Measurements from ENCODE around the gene OBP2A.
"Not testable (repeated sequence)": the region's sequence is repeated elsewhere in the genome, so short reads cannot be mapped to it uniquely, and the experiment has no call there.

The OBP2A gene

GRCh38 chr9:135545646-135546176 is at the start of gene OBP2A:
OBP2A (plus strand) TSS chr9:135546126; CDS start chr9:135546181, 55 bp downstream.
- H3K4me3 ChIP-seq (ENCODE audit: low read depth, low read length): not testable (repeated sequence)

DNA sequence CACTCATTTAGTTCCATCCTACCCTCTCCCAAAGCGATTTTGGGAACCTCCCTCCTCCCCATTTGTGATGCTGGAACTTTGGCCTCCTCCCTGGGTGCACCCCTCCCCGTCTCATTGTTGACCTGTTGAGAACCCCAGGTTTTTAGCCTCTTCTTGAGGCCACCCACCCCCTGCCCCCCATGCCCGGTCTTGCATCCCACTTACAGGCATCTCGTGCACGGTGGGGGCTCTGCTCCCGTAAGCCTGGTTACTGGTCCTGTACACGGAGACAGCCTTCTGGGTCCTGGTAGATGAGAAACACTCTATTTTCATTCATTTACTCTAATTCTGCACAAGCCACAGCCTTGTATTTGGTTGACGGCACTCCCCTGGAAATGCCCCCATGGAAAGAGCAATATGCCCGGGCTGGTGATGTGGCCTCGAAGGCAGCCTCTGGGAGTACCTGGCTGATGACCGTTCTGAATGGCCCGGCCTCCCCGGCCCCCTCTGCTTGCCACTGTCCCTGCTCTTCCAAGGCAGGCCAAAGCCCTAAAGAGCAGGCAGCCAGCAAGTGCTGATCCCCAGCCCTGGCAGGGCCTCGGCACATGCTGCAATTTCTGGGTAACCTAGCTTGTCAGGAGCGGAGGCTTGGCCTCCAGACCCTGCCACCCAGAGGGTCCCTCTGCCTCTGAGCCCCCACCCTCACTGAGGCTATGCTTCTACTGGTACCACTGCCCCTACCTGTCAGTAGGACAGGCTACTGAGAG is 47.4 kb upstream of the OBP2A start:
- no peak for TF ChIP-seq CTCF (IDR thresholded peaks at IDR 0.05; ENCODE audit: borderline replicate concordance, insufficient read depth, low read depth, low read length)
- H3K4me3 ChIP-seq (ENCODE audit: low read depth, low read length): no peak overlapping the region

GRCh38 chr9:135499326-135500070 is 46.4 kb upstream of the OBP2A start:
- no peak for TF ChIP-seq CTCF (IDR thresholded peaks at IDR 0.05; ENCODE audit: borderline replicate concordance, insufficient read depth, low read depth, low read length)
- H3K4me3 ChIP-seq (ENCODE audit: low read depth, low read length): peak overlapping the region; percentile 96

- no peak for TF ChIP-seq CTCF (IDR thresholded peaks at IDR 0.05; ENCODE audit: borderline replicate concordance, insufficient read depth, low read depth, low read length)
- peak overlapping the region; percentile 96 for H3K4me3 ChIP-seq (ENCODE audit: low read depth, low read length)
Measured at GRCh38 chr9:135500071-135500524, 45.8 kb upstream of the OBP2A start.

DNA sequence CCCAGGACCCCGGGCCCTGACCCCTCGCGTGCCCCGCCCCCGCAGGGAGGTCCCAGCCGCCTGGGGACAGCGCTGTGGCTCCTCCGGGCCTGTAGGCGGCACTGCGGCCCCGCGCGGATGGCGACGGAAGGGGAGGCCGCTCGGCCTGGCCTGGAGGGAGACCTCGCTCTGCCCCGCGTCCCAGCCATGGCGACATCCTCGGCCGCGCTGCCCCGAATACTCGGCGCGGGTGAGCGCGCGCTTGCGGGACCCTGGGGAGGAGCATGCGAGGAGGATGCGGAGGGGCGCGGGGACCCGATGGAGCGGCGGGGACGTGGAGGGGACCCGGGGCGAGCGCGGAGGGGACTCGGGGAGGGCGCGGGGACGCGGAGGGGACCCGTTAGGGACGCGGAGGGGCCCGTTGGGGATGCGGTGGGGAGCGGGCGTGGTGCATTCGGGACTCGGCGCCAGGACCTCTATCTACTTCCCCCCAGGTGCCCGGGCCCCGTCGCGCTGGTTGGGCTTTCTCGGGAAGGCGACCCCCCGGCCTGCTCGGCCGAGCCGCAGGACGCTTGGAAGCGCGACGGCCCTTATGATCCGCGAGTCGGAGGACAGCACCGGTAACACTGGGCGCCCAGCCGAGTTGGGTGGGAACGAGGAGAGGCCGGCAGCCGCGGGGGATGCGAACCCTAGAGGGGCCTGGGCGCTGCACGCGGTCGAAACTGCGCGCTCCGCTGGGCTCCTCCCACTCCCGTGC is 45.2 kb upstream of the OBP2A start, which contains the start of gene MRPS2:
Gene MRPS2, plus strand, starts transcription at position 158 of the 736 bp plus-strand sequence. Its CDS starts 29 bp downstream, at position 187.
- peak within 1 kb of the TSS; percentile 96 for H3K4me3 ChIP-seq (ENCODE audit: low read depth, low read length)
- TF ChIP-seq CTCF (IDR thresholded peaks at IDR 0.05; ENCODE audit: borderline replicate concordance, insufficient read depth, low read depth, low read length): peak; percentile 96

GRCh38 chr9:135501261-135502167 is 44.4 kb upstream of the OBP2A start:
- TF ChIP-seq CTCF (IDR thresholded peaks at IDR 0.05; ENCODE audit: borderline replicate concordance, insufficient read depth, low read depth, low read length): no peak
- H3K4me3 ChIP-seq (ENCODE audit: low read depth, low read length): peak overlapping the region; percentile 96

Measured in GM12875 (cell line).